Omental fat pad (tissue), 4 donors: ENCODE measurements around the gene APOOL. TPM values are rescaled to one million over a fixed set of nuclear protein-coding genes. Genes with fewer than 3 reads are reported as not detected.

Source experiments
- ATAC-seq: fragments of 150-250 bp; one replicate; pipeline ENCODE4 v1.9.1; 2016; ENCODE audit warnings: mild to moderate bottlenecking, moderate library complexity; ENCODE audit not compliant: low FRiP score
- DNase-seq: peaks from one replicate; pipeline ENCODE4 v3.0.0-alpha.2; 2019; ENCODE audit warnings: low spot score
- CTCF ChIP-seq, 3 donors: fragments of 450-650 bp; IDR thresholded peaks; one replicate each; pipeline ENCODE4 v1.5.1; 2016 to 2017; ENCODE audit warnings: antibody characterized with exemption in 3 of 3, mild to moderate bottlenecking in 3 of 3, moderate library complexity in 2 of 3
- total RNA-seq, 4 donors: library from RNA; depleted of rRNA; stranded (reverse); fragments of >200 nt; gene quantifications; one replicate each; pipeline ENCODE4 v1.1.0, GENCODE V29; 2016

APOOL gene
- total RNA-seq, 4 donors from 2014 or later, result 8.3 to 12.0 (median 10.4) TPM

GRCh38 chrX:85111347-85111746, 107.7 kb downstream of the APOOL start:
- ATAC-seq, result no peak
- no peak for DNase-seq
- no peak for TF ChIP-seq CTCF (IDR thresholded peaks at IDR 0.05)

- no peak for DNase-seq
- no peak for TF ChIP-seq CTCF (IDR thresholded peaks at IDR 0.05)
- no peak for ATAC-seq
Measured at GRCh38 chrX:85112293-85112692, 108.6 kb downstream of the APOOL start.

- ATAC-seq (no peak), DNase-seq (no peak)
- no peak for TF ChIP-seq CTCF (IDR thresholded peaks at IDR 0.05)
Measured at GRCh38 chrX:85113746-85114145, 110.1 kb downstream of the APOOL start.

- DNase-seq (no peak), ATAC-seq (no peak)
- TF ChIP-seq CTCF (IDR thresholded peaks at IDR 0.05), result no peak
Measured at GRCh38 chrX:85114171-85114570, 110.5 kb downstream of the APOOL start.

- no peak for TF ChIP-seq CTCF (IDR thresholded peaks at IDR 0.05)
- no peak for ATAC-seq
- no peak for DNase-seq
Measured at GRCh38 chrX:85114776-85115175, 111.1 kb downstream of the APOOL start.

- no peak for DNase-seq
- no peak for ATAC-seq
- no peak for TF ChIP-seq CTCF (IDR thresholded peaks at IDR 0.05)
Measured at GRCh38 chrX:85115252-85115651, 111.6 kb downstream of the APOOL start.

- no peak for ATAC-seq
- no peak for TF ChIP-seq CTCF (IDR thresholded peaks at IDR 0.05)
- DNase-seq, result no peak
Measured at GRCh38 chrX:85136409-85136808, 132.7 kb downstream of the APOOL start.
